Measurements from ENCODE around the gene LCP1.

LCP1 gene

GRCh38 chr13:46171217-46171616, 10.8 kb downstream of the LCP1 start:
- no peak for TF ChIP-seq CTCF (IDR thresholded peaks at IDR 0.05; ENCODE audit: low read depth, low read length)
- no peak for DNase-seq (ENCODE audit: extremely low read depth, low read depth)

DNA sequence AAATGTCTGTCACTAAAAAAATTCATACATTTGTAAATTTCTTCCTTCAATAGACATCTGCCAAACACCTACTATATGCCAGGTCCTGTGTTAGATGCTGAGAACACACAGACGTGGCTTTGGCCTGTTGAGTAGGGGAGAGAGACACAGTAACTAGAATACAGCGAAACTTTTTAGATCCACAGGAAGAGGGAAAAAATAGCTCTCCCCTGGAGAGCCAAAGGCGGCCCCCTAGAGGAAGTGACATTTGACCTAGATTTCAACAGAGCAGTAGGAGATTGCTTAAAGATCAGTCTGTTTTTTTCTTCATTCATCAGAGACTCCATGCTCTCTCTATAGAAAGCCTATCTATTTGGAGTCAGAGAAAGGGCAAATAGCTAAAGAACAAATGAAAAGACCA, 11.3 kb downstream of the LCP1 start:
- no peak for DNase-seq (ENCODE audit: extremely low read depth, low read depth)
- no peak for TF ChIP-seq CTCF (IDR thresholded peaks at IDR 0.05; ENCODE audit: low read depth, low read length)

DNA sequence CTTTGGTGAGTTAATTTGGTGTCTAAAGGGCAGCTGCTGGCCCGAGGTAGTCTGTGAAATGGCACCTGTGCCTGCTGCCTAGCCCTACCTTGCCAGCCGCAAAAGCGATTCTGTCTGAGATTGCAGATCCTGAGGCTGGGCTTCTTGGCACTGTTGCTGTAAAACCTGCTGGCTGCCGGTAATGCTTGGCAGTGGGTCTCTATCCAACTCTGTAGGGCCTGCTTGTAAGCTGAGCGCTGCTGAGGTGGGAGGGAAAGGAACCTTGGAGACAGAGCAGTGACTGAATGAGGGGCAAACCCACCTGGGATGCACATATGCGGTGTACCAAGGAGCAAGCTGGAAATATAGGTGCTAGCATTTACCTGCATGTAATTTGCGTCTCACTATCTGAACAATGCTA, 11.7 kb downstream of the LCP1 start:
- no peak for TF ChIP-seq CTCF (IDR thresholded peaks at IDR 0.05; ENCODE audit: low read depth, low read length)
- DNase-seq (ENCODE audit: extremely low read depth, low read depth): no peak

DNA sequence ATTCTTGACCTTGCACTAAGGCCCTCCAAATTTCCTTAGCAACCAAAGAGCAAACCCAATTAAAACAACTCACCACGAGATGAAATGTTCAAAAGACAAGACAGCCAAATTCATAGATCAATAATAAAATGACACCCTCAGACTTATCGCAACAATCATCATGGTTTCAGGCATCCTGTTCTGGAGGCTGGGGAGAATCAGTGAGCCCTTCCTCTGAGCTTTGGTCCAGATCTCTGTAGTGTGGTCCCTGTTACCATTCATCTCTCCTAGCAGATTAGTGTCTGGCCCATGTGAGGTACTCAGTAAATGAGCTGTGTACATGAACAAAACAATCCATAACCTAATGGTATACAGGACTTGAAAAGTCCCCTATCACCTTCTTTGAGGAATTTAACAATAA, 12.2 kb downstream of the LCP1 start:
- no peak for DNase-seq (ENCODE audit: extremely low read depth, low read depth)
- no peak for TF ChIP-seq CTCF (IDR thresholded peaks at IDR 0.05; ENCODE audit: low read depth, low read length)

DNA sequence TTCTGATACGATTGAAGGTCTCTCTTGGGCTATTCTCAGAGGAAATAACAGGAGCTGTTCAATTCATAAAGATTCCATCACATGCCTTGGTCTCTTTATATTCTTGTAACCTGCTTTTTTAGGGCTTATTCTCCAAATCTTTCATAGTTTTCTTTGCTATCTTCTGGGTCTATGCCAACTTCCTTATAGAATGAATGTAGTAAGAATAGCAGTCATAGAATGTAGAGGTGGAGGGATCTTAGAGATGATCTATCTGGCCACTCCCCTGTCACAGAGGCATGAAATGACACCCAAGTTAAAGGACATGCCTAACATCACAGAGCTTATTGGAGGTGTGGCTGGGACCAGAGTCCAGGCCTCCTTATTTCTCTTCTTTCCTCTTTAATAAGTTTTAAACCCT, 13.2 kb downstream of the LCP1 start:
- DNase-seq (ENCODE audit: extremely low read depth, low read depth): no peak
- no peak for TF ChIP-seq CTCF (IDR thresholded peaks at IDR 0.05; ENCODE audit: low read depth, low read length)

DNA sequence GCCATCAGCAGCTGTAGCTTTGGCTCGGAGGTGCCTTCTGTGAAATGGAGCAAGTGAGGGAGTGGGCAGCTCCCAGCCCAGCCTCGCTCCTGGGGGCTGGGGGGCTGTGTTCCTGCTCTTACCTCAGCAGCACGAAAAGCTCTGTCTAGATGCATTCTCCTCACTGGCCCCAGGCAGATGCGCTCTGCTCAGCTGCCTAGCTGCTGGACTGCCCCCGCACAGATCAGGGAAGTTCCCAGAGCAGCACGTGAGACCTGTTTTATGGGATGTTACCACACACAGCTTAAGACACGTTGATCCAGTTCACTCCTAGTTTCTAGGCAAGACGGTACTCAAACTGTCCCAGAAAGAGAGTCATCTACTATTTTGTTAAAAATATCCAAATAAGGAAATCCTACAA, 13.6 kb downstream of the LCP1 start:
- DNase-seq (ENCODE audit: extremely low read depth, low read depth): no peak
- TF ChIP-seq CTCF (IDR thresholded peaks at IDR 0.05; ENCODE audit: low read depth, low read length): no peak

- no peak for DNase-seq (ENCODE audit: extremely low read depth, low read depth)
- TF ChIP-seq CTCF (IDR thresholded peaks at IDR 0.05; ENCODE audit: low read depth, low read length): no peak
Measured at GRCh38 chr13:46166947-46167610, 14.9 kb downstream of the LCP1 start.

Data from AG09319 (cell line).